ENCODE measurements around the gene TAF5L. TPM values are rescaled to one million over a fixed set of nuclear protein-coding genes. Genes with fewer than 3 reads are reported as not detected.

TAF5L gene
- total and polyA plus RNA-seq, 8 donors = 0.29 to 33.8 (median 8.8) TPM

DNA sequence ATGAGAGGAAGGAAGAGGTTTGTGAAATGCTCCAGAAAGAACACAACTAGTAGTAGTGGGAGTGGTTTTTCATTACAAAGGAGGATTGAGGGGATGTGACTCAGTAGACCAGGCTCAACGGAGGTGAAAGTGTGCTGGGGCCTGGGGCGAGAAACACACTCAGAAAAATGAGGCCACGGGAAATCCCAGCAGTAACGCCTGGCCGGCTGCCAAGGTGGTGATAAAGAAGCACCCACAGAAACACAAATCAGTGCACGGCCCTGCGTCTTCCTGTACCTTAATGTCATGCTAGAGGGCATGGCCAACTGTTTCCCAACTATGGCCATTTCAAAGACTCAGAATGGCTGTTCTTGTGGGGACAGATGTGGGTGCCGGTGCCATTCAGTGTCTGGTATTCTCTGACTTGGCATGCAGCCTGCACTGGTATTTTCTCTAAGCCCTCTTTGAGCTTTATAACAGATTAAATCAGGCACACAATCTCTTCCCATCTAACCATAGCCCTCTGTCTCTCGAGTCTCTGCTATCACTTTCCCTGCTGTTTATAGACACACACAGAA lies 38.3 kb upstream of the TAF5L start:
- no peaks in the 10 kb centered on the region for H3K9me3 ChIP-seq
- H3K36me3 ChIP-seq = peaks cover 0 to 17% (median 13%) of the 10 kb centered on the region in 4 donors
- DNase-seq = peak; percentile 36 to 52
- H3K27ac ChIP-seq = no peak overlapping the region
- H3K4me3 ChIP-seq = no peak overlapping the region
- TF ChIP-seq POLR2AphosphoS5 (IDR thresholded peaks at IDR 0.05) = no peak
- TF ChIP-seq, protein P1, sequence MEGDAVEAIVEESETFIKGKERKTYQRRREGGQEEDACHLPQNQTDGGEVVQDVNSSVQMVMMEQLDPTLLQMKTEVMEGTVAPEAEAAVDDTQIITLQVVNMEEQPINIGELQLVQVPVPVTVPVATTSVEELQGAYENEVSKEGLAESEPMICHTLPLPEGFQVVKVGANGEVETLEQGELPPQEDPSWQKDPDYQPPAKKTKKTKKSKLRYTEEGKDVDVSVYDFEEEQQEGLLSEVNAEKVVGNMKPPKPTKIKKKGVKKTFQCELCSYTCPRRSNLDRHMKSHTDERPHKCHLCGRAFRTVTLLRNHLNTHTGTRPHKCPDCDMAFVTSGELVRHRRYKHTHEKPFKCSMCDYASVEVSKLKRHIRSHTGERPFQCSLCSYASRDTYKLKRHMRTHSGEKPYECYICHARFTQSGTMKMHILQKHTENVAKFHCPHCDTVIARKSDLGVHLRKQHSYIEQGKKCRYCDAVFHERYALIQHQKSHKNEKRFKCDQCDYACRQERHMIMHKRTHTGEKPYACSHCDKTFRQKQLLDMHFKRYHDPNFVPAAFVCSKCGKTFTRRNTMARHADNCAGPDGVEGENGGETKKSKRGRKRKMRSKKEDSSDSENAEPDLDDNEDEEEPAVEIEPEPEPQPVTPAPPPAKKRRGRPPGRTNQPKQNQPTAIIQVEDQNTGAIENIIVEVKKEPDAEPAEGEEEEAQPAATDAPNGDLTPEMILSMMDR (IDR thresholded peaks at IDR 0.05) = no peak
- TF ChIP-seq EP300 (IDR thresholded peaks at IDR 0.05) = no peak
- TF ChIP-seq POLR2A (IDR thresholded peaks at IDR 0.05) = no peak
- H3K27me3 ChIP-seq = no peaks in the 10 kb centered on the region
- WGBS, 5 donors = 41 to 59% (median 52%) methylated on average over 9 of the region's 9 CpGs
- H3K4me1 ChIP-seq = peaks cover 0 to 22% (median 9%) of the 10 kb centered on the region in 4 donors
- intact Hi-C loops (cut with DNase I; ENCODE audit: low total_unique reads) = loop anchor here (5.0 kb wide), 1 partner anchor 648 kb away; no protein-coding TSS in a partner anchor

DNA sequence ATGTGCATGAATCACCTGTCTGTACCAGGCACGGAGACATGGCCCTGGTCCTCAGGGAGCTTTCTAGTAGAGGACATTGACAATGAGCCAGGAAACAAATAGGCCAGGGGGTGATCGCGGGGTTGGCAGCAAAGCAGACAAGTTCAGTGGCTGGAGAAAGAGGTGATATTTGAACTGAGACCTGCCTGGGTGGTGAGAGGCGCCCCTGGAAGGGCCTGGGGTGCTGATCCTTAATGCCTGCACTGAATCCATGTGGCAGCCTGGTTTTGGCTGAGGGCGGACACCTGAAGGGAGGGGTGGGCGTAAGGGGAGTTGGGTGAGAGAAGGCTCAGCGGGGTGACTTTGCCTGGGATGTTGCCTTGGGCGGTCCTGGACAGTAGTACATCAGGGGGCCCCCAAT lies 36.0 kb upstream of the TAF5L start:
- intact Hi-C loops (cut with DNase I; ENCODE audit: low total_unique reads) = loop anchor here (5.0 kb wide), 1 partner anchor 650 kb away; no protein-coding TSS in a partner anchor
- 88 to 92% (median 91%) methylated on average over 8 of the region's 8 CpGs for WGBS, 5 donors
- TF ChIP-seq, protein P1 (IDR thresholded peaks at IDR 0.05) = no peak
- TF ChIP-seq POLR2A (IDR thresholded peaks at IDR 0.05) (no peak), EP300 (IDR thresholded peaks at IDR 0.05) (no peak), POLR2AphosphoS5 (IDR thresholded peaks at IDR 0.05) (no peak)

DNA sequence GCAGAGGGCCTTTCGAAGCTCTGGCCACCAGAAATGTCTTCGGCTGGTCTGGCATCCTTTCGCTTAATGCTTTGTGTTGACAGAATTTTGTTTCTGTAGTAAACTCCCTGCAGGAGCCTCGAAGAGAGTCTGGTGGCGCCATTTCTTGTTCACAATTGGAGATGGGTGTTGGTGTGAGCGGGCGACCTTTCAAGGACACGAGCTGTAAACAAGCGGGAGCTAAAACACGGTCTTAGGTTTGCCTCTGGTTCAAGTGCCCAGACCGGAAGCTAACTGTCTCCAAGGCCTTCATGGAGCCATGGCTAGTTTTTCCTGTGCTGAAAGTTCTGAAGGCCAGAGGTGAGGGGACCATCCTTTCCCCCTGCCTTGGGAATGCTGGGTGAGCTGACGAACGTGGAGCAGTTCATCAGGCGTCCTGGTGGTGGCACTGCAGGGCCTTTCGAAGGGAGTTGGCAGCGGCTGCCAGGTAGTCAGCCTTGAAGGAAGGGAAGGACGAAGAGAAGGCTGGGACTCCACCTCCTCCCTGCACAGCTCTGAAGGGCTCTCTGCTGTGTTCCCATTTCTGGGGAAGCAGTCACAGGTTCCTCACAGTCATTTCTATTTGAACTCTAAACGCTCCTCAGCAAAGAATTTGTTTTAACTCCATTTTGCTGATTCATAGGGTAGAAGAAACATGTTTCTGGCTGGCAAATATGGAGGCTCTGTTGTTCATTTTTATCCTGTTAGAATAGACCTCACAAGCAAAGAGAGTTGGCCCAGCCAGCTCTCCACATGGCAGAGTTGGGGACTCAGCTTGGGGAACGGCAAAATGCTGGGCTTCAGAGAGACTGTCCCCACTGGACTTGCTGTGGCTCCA lies 35.3 kb upstream of the TAF5L start:
- peak; percentile 88 to 91 for DNase-seq
- intact Hi-C loops (cut with DNase I; ENCODE audit: low total_unique reads) = loop anchor here (5.0 kb wide), 1 partner anchor 651 kb away; no protein-coding TSS in a partner anchor
- Histone ChIP-seq H3K4me1 (peaks cover 0 to 22% (median 9%) of the 10 kb centered on the region in 4 donors), H3K27ac (no peak overlapping the region), H3K27me3 (no peaks in the 10 kb centered on the region), H3K36me3 (peaks cover 5 to 46% (median 38%) of the 10 kb centered on the region in 4 donors), H3K4me3 (no peak overlapping the region), H3K9me3 (no peaks in the 10 kb centered on the region)
- WGBS, 5 donors = 49 to 55% (median 52%) methylated on average over 16 to 19 of the region's 19 CpGs
- TF ChIP-seq POLR2AphosphoS5 (IDR thresholded peaks at IDR 0.05) (peak in 1 of 3 donors; percentile 59), POLR2A (IDR thresholded peaks at IDR 0.05) (no peak)
- TF ChIP-seq, protein P1 (IDR thresholded peaks at IDR 0.05) = peak in 5 of 7 experiments; percentile 81 to 92 (median 88)

More for the DNA sequence above, 36.0 kb upstream of the TAF5L start:
- H3K27me3 ChIP-seq = no peaks in the 10 kb centered on the region
- H3K9me3 ChIP-seq = no peaks in the 10 kb centered on the region
- DNase-seq = no peak
- H3K4me1 ChIP-seq = peaks cover 0 to 22% (median 9%) of the 10 kb centered on the region in 4 donors
- H3K4me3 ChIP-seq = no peak overlapping the region
- peaks cover 5 to 39% (median 32%) of the 10 kb centered on the region in 4 donors for H3K36me3 ChIP-seq
- H3K27ac ChIP-seq = no peak overlapping the region

DNA sequence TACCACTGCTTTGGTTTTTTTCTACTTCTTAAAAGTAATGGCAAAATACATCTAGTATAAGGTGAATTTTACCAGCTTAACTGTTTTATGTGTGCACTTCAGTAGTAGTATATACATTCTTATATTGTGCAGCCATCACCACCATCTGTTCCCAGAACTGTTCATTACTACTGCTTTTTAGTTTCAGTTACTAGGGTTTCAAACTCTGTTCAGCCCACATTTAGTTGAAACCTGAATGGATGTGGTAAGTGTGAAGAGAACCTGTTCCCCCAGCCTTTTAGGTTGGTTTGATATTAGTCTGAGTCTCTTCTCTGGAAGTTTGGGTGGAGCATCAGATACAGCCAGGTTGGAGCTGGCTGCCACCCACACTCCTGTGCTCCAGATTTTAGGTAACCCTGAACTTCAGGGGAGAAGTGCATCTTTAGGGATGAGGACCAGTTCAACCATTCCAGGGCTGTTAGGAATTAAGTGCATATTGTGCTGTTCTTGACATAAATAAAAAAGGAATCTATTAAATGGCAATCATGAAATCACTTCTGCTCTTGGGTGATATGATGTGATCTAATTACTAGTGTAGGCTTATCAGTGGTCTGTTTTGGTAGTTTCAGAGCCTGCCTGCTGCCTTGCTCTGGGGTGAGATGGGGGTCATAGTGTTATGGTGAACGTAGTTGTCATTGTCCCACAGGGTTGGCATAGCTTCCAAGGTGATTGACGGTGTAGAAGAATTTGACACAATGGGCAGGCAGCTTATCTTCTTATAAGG lies 32.3 kb upstream of the TAF5L start:
- H3K36me3 ChIP-seq = peaks cover 17 to 74% (median 66%) of the 10 kb centered on the region in 4 donors
- TF ChIP-seq POLR2A (IDR thresholded peaks at IDR 0.05) (no peak), POLR2AphosphoS5 (IDR thresholded peaks at IDR 0.05) (no peak), EP300 (IDR thresholded peaks at IDR 0.05) (no peak)
- TF ChIP-seq, protein P1 (IDR thresholded peaks at IDR 0.05) = no peak
- H3K27ac ChIP-seq = no peak overlapping the region
- no peaks in the 10 kb centered on the region for H3K27me3 ChIP-seq
- WGBS, 5 donors = 88 to 93% (median 89%) methylated on average over 2 of the region's 2 CpGs
- H3K4me3 ChIP-seq = no peak overlapping the region
- DNase-seq = no peak
- peaks cover 0 to 9% (median 4%) of the 10 kb centered on the region in 4 donors for H3K4me1 ChIP-seq
- H3K9me3 ChIP-seq = no peaks in the 10 kb centered on the region
- intact Hi-C loops (cut with DNase I; ENCODE audit: low total_unique reads) = no loop called here
